Measurements from ENCODE around the gene ZSWIM1. TPM values are rescaled to one million over a fixed set of nuclear protein-coding genes. Genes with fewer than 3 reads are reported as not detected.
A peak's percentile ranks its signal among the peaks of the same experiment; 100 is the strongest.

ZSWIM1 gene
- total and polyA plus RNA-seq, 2 of the 13 experiments (the other 11 are each of a cell fraction or from before 2014, with no cell fraction given) = 9.5 to 11.7 TPM

DNA sequence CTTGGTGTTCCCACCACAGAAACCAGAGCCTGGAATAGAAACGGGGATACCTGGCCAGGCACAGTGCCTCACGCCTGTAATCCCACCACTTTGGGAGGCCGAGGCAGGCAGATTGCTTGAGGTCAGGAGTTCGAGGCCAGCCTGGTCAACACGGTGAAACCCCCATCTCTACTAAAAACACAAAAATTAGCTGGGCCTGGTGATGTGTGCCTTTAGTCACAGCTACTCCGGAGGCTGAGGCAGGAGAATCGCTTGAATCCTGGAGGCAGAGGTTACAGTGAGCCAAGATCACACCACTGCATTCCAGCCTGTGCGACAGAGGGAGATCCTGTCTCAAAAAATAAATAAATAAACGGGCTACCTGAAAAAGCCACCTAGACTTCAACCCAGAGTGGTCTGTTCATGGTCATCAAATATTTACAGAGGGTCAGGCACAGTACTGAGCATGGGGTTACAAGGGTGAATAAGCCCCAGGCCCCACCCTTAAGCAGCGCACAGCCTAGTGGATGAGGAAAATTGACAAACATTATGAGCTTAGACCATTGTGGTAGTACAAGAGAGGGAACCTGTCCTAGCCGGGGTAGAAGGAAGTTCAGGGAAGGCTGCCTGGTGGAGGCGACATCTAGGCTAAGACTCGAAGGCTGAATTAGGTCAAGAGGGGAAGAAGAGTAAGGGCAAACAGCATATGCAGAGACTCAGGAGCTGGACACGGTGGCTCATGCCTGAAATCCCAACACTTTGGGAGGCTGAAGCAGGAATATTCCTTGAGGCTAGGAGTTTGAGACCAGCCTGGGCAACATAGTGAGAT, 46.2 kb downstream of the ZSWIM1 start (continued):
- peak; percentile 53; the same call in 1 of the 2 replicates for TF ChIP-seq MTERF4 (CRISPR knock-in tag; IDR thresholded peaks at IDR 0.05)
- peak; percentile 82; the same call in 1 of the 2 replicates for TF ChIP-seq NR1H2 (CRISPR knock-in tag; IDR thresholded peaks at IDR 0.05; ENCODE audit: borderline replicate concordance, low read depth)
- peak; percentile 93 for TF ChIP-seq BCL6 (CRISPR knock-in tag; IDR thresholded peaks at IDR 0.05)
- peak; percentile 82; the same call in 1 of the 2 replicates for TF ChIP-seq ISL2 (CRISPR knock-in tag; IDR thresholded peaks at IDR 0.05)
- TF ChIP-seq ZBTB42 (CRISPR knock-in tag; IDR thresholded peaks at IDR 0.05) = 0 out of 2 replicates have a peak, but pooled peaks have one; percentile 59
- TF ChIP-seq JUND (CRISPR knock-in tag; IDR thresholded peaks at IDR 0.05) = peak; percentile 68; the same call in 1 of the 2 replicates
- 0 out of 2 replicates have a peak, but pooled peaks have one; percentile 53 for TF ChIP-seq CBFB (CRISPR knock-in tag; IDR thresholded peaks at IDR 0.05)
- TF ChIP-seq POLR2G (IDR thresholded peaks at IDR 0.05; ENCODE audit: low read depth, low read length) = peak; percentile 45
- TF ChIP-seq ZNF292 (CRISPR knock-in tag; IDR thresholded peaks at IDR 0.05; ENCODE audit: borderline replicate concordance, low read depth) = no peak; the same call in none of the 2 replicates
- peak; percentile 92 for TF ChIP-seq SP5 (CRISPR knock-in tag; IDR thresholded peaks at IDR 0.05; ENCODE audit: borderline replicate concordance, low read depth)
- TF ChIP-seq ZNF335 (CRISPR knock-in tag; IDR thresholded peaks at IDR 0.05) = peak; percentile 76; the same call in 1 of the 2 replicates
- peak; percentile 97 for TF ChIP-seq GATAD2A (CRISPR knock-in tag; IDR thresholded peaks at IDR 0.05)
- TF ChIP-seq ZNF468 (CRISPR knock-in tag; IDR thresholded peaks at IDR 0.05) = 0 out of 2 replicates have a peak, but pooled peaks have one; percentile 67
- TF ChIP-seq, protein P1, sequence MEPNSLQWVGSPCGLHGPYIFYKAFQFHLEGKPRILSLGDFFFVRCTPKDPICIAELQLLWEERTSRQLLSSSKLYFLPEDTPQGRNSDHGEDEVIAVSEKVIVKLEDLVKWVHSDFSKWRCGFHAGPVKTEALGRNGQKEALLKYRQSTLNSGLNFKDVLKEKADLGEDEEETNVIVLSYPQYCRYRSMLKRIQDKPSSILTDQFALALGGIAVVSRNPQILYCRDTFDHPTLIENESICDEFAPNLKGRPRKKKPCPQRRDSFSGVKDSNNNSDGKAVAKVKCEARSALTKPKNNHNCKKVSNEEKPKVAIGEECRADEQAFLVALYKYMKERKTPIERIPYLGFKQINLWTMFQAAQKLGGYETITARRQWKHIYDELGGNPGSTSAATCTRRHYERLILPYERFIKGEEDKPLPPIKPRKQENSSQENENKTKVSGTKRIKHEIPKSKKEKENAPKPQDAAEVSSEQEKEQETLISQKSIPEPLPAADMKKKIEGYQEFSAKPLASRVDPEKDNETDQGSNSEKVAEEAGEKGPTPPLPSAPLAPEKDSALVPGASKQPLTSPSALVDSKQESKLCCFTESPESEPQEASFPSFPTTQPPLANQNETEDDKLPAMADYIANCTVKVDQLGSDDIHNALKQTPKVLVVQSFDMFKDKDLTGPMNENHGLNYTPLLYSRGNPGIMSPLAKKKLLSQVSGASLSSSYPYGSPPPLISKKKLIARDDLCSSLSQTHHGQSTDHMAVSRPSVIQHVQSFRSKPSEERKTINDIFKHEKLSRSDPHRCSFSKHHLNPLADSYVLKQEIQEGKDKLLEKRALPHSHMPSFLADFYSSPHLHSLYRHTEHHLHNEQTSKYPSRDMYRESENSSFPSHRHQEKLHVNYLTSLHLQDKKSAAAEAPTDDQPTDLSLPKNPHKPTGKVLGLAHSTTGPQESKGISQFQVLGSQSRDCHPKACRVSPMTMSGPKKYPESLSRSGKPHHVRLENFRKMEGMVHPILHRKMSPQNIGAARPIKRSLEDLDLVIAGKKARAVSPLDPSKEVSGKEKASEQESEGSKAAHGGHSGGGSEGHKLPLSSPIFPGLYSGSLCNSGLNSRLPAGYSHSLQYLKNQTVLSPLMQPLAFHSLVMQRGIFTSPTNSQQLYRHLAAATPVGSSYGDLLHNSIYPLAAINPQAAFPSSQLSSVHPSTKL (CRISPR knock-in tag; IDR thresholded peaks at IDR 0.05) = peak; percentile 98
- 0 out of 2 replicates have a peak, but pooled peaks have one; percentile 48 for TF ChIP-seq ZNF891 (CRISPR knock-in tag; IDR thresholded peaks at IDR 0.05)
- peak; percentile 99 for TF ChIP-seq ZMYM3 (CRISPR knock-in tag; IDR thresholded peaks at IDR 0.05)
- peak; percentile 90 for TF ChIP-seq MLX (CRISPR knock-in tag; IDR thresholded peaks at IDR 0.05)
- peak; percentile 96 for TF ChIP-seq FOXA3 (CRISPR knock-in tag; IDR thresholded peaks at IDR 0.05)
- peak; percentile 77; the same call in 1 of the 2 replicates for TF ChIP-seq MIER2 (CRISPR knock-in tag; IDR thresholded peaks at IDR 0.05)
- TF ChIP-seq MYPOP (CRISPR knock-in tag; IDR thresholded peaks at IDR 0.05) = peak; percentile 88
- peak; percentile 33; the same call in 1 of the 2 replicates for TF ChIP-seq RAD21 (CRISPR knock-in tag; IDR thresholded peaks at IDR 0.05)
- no peak; the same call in 1 of the 2 replicates for TF ChIP-seq ZNF12 (CRISPR knock-in tag; IDR thresholded peaks at IDR 0.05)
- no peak for TF ChIP-seq ZNF720 (CRISPR knock-in tag; IDR thresholded peaks at IDR 0.05)
- peak; percentile 86; the same call in 1 of the 2 replicates for TF ChIP-seq CHD4 (IDR thresholded peaks at IDR 0.05; ENCODE audit: borderline replicate concordance, low read length)
- no peak for TF ChIP-seq ZNF484 (CRISPR knock-in tag; IDR thresholded peaks at IDR 0.05; ENCODE audit: borderline replicate concordance, low read depth)
